Esophagus squamous epithelium (tissue), 4 donors: ENCODE results near the gene ZC3H8.

ENCODE experiments used
- CTCF ChIP-seq, 6 experiments: fragments of 450-650 bp in 4 of 6; fragments of 200-600 bp in 2 of 6; sonication (generic) in 2 of 6; IDR thresholded peaks; one replicate each; pipeline ENCODE4 v1.5.1; 2016 to 2019; ENCODE audit warnings: antibody characterized with exemption in 6 of 6, mild to moderate bottlenecking in 4 of 6, moderate library complexity in 4 of 6
- POLR2A ChIP-seq, 4 donors: fragments of 450-650 bp; IDR thresholded peaks; one replicate each; pipeline ENCODE4 v1.6.1; 2017; ENCODE audit warnings: antibody characterized with exemption in 4 of 4, mild to moderate bottlenecking in 4 of 4, moderate library complexity in 3 of 4

GRCh38 chr2:112243233-112243632, 11.6 kb downstream of the ZC3H8 start:
- TF ChIP-seq CTCF (IDR thresholded peaks at IDR 0.05) = no peak
- no peak for TF ChIP-seq POLR2A (IDR thresholded peaks at IDR 0.05)
